ENCODE measurements around the gene RUBCNL. TPM values are rescaled to one million over a fixed set of nuclear protein-coding genes. Genes with fewer than 3 reads are reported as not detected.
"Not testable (repeated sequence)": the region's sequence is repeated elsewhere in the genome, so short reads cannot be mapped to it uniquely, and the experiment has no call there.

RUBCNL gene
- total RNA-seq, 2 experiments from 2014 or later, result not detected

DNA sequence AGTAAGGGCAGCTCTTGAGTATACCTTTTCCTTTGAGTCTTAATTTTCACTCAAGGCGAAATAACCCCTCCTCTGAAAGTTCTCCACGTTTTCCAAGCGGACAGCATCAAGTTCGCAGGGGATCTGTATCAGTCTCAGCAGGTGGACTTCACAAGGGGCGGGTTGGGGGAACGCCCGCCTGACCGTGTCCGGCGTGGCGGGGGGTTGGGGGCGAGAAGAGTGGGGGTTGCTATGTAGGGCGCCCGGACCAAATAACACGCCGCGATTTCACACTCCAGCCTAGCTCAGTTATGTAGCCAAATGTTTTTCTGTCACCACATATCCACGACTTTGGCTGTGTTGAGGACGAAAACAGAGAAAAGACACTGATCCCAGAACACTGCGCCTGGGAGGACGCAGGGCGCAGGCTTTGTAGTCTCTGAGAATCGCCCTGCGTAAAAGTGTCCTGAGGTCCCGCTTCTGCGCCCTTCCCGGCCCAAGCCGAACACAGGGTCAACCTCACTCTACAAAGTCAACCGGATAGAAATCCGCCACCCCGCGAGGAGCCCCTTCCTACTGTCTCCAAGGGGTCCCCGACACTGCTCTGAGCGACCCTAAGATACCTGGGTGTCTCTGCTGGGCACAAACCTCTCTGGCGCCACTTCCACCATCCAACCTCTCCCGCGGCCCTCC, 524 bp downstream of the RUBCNL start:
- peaks cover 46% of the 10 kb centered on the region for H3K27me3 Mint-ChIP-seq
- ChIA-PET POLR2A (no interaction called here), CTCF (no interaction called here)
- H3K4me3 Mint-ChIP-seq, result peak overlapping the region; percentile 49
- no peaks in the 10 kb centered on the region for H3K36me3 Mint-ChIP-seq (ENCODE audit: low read depth)
- H3K4me1 Mint-ChIP-seq, result peaks cover 21% of the 10 kb centered on the region
- no peak overlapping the region for H3K27ac Mint-ChIP-seq
- no peak for DNase-seq
- no peaks in the 10 kb centered on the region for H3K9me3 Mint-ChIP-seq

GRCh38 chr13:46385946-46386345, 1.1 kb downstream of the RUBCNL start:
- H3K27me3 Mint-ChIP-seq, result peaks cover 46% of the 10 kb centered on the region
- DNase-seq, result no peak
- H3K4me1 Mint-ChIP-seq, result peaks cover 21% of the 10 kb centered on the region
- H3K27ac Mint-ChIP-seq, result no peak overlapping the region
- no peaks in the 10 kb centered on the region for H3K9me3 Mint-ChIP-seq
- ChIA-PET CTCF (no interaction called here), POLR2A (no interaction called here)
- no peak overlapping the region for H3K4me3 Mint-ChIP-seq
- no peaks in the 10 kb centered on the region for H3K36me3 Mint-ChIP-seq (ENCODE audit: low read depth)

DNA sequence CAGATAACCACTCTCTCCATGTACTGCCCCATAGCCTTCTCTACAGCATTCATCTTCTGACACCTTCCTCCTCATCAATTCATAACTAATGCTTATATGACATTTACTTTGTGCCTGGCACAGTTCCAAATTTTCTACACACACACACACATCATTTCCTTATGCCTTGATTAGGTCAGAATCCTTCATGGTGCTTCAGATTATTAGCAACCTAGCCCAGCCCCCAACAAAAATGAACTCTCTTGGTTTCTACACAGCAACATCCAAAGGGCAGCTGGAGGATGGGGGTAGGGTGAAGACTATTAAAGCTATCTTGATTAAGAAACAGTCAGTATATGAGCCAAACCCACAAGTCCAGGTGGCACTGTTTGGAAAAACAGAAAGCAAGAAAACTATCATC, 3.7 kb downstream of the RUBCNL start:
- no peaks in the 10 kb centered on the region for H3K9me3 Mint-ChIP-seq

DNA sequence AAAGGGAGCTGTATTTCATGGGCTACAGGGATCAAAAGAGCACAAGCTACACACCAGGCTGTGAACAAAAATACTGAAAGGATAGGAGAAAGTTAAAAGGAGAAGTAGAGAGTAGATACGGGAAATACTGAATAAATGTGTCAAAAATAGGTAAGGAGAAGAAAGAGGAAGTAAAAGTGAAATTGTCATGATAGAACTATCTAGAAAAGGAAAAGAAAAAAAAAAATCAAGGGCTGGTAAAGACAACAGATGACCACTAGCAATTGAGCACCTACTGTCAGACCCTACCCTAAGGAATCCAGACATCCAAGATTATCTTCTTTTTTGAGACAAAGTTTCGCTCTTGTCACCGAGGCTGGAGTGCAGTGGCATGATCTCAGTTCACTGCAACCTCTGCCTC, 4.8 kb downstream of the RUBCNL start:
- POLR2A ChIA-PET, result no interaction called here
- no peak for DNase-seq
- Mint-ChIP-seq H3K27ac (no peak overlapping the region), H3K27me3 (peaks cover 41% of the 10 kb centered on the region), H3K4me1 (peaks cover 2% of the 10 kb centered on the region), H3K9me3 (no peaks in the 10 kb centered on the region), H3K36me3 (ENCODE audit: low read depth) (no peaks in the 10 kb centered on the region), H3K4me3 (no peak overlapping the region)
- CTCF ChIA-PET, result interaction anchor here (0.7 kb wide), 1 partner anchor 1543 kb away, joined by 3 read pairs; no protein-coding TSS in a partner anchor

More for the DNA sequence above, 3.7 kb downstream of the RUBCNL start:
- Mint-ChIP-seq H3K4me3 (no peak overlapping the region), H3K4me1 (peaks cover 7% of the 10 kb centered on the region), H3K36me3 (ENCODE audit: low read depth) (no peaks in the 10 kb centered on the region), H3K27ac (no peak overlapping the region), H3K27me3 (peaks cover 47% of the 10 kb centered on the region)
- no peak for DNase-seq
- POLR2A ChIA-PET, result no interaction called here
- CTCF ChIA-PET, result no interaction called here

GRCh38 chr13:46380242-46380641, 6.8 kb downstream of the RUBCNL start:
- no peaks in the 10 kb centered on the region for H3K4me1 Mint-ChIP-seq
- H3K27me3 Mint-ChIP-seq, result peaks cover 23% of the 10 kb centered on the region
- CTCF ChIA-PET, result no interaction called here
- H3K36me3 Mint-ChIP-seq (ENCODE audit: low read depth), result no peaks in the 10 kb centered on the region
- H3K9me3 Mint-ChIP-seq, result no peaks in the 10 kb centered on the region
- H3K27ac Mint-ChIP-seq, result no peak overlapping the region
- DNase-seq, result no peak
- POLR2A ChIA-PET, result no interaction called here
- no peak overlapping the region for H3K4me3 Mint-ChIP-seq

GRCh38 chr13:46379611-46380010, 7.4 kb downstream of the RUBCNL start:
- no peaks in the 10 kb centered on the region for H3K36me3 Mint-ChIP-seq (ENCODE audit: low read depth)
- ChIA-PET POLR2A (no interaction called here), CTCF (no interaction called here)
- H3K9me3 Mint-ChIP-seq, result no peaks in the 10 kb centered on the region
- no peak overlapping the region for H3K4me3 Mint-ChIP-seq
- DNase-seq, result no peak
- peaks cover 17% of the 10 kb centered on the region for H3K27me3 Mint-ChIP-seq
- H3K27ac Mint-ChIP-seq, result no peak overlapping the region
- no peaks in the 10 kb centered on the region for H3K4me1 Mint-ChIP-seq

DNA sequence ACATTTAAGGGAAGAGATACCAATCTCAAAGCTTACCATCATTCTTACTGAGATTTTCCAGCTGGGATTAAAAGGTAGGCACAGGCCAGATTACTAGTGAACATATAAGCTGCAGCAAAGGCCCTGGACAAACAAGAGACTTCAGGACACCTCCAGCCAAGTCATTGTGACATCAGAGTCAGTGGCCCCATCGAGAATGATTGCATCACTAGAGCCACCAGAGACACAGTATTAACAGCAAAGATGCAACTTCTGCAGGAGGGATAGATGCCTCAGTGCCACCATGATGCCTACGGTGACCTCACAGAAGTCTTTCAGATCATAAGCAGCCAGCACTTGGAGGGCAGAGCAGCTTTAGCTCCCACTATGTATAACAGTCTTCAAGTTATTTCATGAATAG, 8.6 kb downstream of the RUBCNL start:
- CTCF ChIA-PET, result no interaction called here
- H3K4me1 Mint-ChIP-seq, result no peaks in the 10 kb centered on the region
- DNase-seq, result no peak
- POLR2A ChIA-PET, result no interaction called here
- H3K36me3 Mint-ChIP-seq (ENCODE audit: low read depth), result no peaks in the 10 kb centered on the region
- H3K9me3 Mint-ChIP-seq, result no peaks in the 10 kb centered on the region
- H3K27ac Mint-ChIP-seq, result no peak overlapping the region
- peaks cover 10% of the 10 kb centered on the region for H3K27me3 Mint-ChIP-seq
- H3K4me3 Mint-ChIP-seq, result no peak overlapping the region

DNA sequence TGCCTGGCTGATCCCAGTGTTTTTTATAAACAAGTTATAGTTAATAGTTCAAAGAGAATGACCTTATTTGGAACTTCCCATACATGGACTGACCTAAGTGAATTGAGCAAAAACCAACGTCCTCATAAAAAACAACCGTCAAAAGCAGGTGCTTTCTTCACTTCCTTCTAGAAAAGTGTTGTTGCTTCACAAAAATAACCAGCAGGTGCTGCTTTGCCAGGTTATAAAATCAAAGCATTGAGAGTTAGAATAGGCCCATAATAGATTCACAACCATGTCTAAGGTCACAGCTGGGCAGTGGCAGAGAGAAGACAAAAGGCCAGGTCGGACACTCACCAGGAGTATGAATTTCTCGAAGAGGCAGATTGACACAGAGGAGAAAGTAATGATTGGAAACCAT, 9.5 kb downstream of the RUBCNL start:
- no peak for DNase-seq
- Mint-ChIP-seq H3K9me3 (no peaks in the 10 kb centered on the region), H3K27ac (no peak overlapping the region), H3K27me3 (peaks cover 6% of the 10 kb centered on the region), H3K36me3 (ENCODE audit: low read depth) (no peaks in the 10 kb centered on the region), H3K4me1 (no peaks in the 10 kb centered on the region), H3K4me3 (no peak overlapping the region)
- CTCF ChIA-PET, result no interaction called here
- POLR2A ChIA-PET, result no interaction called here

DNA sequence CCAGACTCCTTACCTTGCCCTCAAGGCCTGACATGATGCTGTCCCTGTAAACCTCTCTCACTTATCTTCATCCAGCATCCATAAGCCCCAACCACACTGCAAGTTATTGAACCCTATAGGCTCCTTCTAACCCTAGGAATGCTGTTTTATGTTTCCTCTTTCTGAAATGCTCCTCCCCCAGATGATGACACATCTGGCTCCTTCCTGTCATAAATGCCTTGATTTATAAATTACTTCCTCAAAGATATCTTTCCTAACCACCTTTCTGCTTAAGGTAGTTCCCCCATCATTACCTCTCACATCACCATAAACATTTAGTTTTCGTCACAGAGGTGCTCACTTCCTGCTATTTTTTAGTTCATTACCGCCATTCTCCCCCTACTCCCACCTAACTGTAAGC, 12.3 kb downstream of the RUBCNL start:
- Mint-ChIP-seq H3K36me3 (ENCODE audit: low read depth) (no peaks in the 10 kb centered on the region), H3K27ac (no peak overlapping the region), H3K4me3 (no peak overlapping the region), H3K4me1 (no peaks in the 10 kb centered on the region), H3K27me3 (peaks cover under 1% of the 10 kb centered on the region), H3K9me3 (no peaks in the 10 kb centered on the region)
- ChIA-PET POLR2A (no interaction called here), CTCF (interaction anchor here (1.0 kb wide), 1 partner anchor 86 kb away, joined by 3 read pairs; no protein-coding TSS in a partner anchor)
- no peak for DNase-seq

- no peak for DNase-seq
- Mint-ChIP-seq H3K36me3 (ENCODE audit: low read depth) (no peaks in the 10 kb centered on the region), H3K27ac (no peak overlapping the region), H3K9me3 (no peaks in the 10 kb centered on the region), H3K27me3 (no peaks in the 10 kb centered on the region), H3K4me1 (no peaks in the 10 kb centered on the region), H3K4me3 (no peak overlapping the region)
- CTCF ChIA-PET, result no interaction called here
- POLR2A ChIA-PET, result no interaction called here
Observed at GRCh38 chr13:46373623-46374022, 13.4 kb downstream of the RUBCNL start.

DNA sequence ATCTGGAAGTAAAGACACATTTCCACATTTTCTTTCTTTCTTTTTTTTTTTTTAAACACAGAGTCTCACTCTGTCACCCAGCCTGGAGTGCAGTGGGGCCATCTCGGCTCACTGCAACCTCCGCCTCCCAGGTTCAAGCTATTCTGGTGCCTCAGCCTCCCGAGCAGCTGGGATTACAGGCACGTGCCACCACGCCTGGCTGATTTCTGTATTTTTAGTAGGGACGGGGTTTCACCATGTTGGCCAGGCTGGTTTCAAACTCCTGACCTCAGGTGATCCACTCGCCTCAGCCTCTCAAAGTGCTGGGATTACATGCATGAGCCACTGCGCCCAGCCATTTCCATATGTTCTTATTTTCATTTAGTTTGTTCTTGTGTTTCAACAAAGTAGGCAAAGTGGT, 14.1 kb downstream of the RUBCNL start:
- H3K36me3 Mint-ChIP-seq (ENCODE audit: low read depth); CTCF ChIA-PET; POLR2A ChIA-PET; H3K4me1 Mint-ChIP-seq; H3K27ac Mint-ChIP-seq; H3K4me3 Mint-ChIP-seq; DNase-seq; H3K27me3 Mint-ChIP-seq; H3K9me3 Mint-ChIP-seq: not testable (repeated sequence)

DNA sequence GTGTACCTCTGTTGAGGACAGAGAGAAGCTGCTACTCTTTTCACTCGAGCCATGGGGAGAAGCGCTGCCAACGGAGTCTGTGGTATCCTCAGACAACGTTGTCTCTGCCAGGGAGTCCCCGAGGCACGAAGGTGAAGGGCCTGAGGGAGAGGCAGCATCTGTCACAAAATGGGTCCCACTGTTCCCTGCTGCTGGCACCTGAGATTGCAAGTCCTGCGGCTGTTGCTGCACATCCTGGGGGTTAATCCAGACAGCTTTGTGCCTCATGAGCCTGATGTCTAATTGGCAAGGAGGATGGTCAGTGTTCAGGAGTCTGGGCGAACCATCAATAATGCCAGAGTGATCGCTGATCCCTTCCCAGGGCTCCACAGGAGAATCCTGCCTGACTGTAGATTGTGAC, 15.0 kb downstream of the RUBCNL start:
- Mint-ChIP-seq H3K9me3 (no peaks in the 10 kb centered on the region), H3K4me1 (no peaks in the 10 kb centered on the region), H3K27ac (no peak overlapping the region), H3K36me3 (ENCODE audit: low read depth) (no peaks in the 10 kb centered on the region), H3K4me3 (no peak overlapping the region), H3K27me3 (no peaks in the 10 kb centered on the region)
- ChIA-PET POLR2A (no interaction called here), CTCF (no interaction called here)
- DNase-seq, result no peak

DNA sequence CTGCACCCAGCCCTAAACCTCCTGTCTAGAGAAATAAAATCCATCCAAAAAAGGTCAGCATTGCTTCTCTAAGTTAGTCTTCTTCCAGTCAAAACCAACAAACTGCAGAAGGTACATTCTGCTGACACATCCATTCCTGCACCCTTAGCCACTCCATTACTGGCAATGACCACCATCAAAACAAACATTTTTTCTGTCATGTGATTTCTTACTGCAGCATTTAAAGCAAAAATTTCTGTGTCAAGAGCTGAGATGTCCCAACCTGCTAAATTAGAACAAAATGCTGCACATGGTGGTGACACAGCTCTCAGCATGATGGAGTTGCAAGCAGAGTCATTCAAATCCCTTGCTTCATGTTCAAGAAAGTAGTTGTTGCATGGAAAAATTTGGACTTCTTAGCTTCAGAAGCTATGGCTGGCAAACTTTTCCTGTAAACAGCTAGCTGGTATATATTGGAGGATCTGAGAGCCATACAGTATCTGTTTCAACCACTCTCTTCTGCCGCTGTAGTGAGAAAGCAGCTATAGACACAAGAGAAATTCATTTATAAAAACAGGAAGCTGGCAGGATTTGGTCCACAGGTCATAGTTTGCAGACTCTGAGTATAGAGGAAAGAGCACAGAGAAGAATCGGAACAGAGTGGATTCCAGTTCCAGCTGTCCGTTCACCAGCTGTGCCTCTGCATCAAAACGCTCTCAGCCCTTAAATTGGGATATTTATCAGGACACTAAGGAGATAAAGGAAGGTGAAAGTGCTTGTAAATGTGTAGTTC, 17.4 kb downstream of the RUBCNL start:
- Mint-ChIP-seq H3K36me3 (ENCODE audit: low read depth) (no peaks in the 10 kb centered on the region), H3K27ac (no peak overlapping the region), H3K27me3 (peaks cover 2% of the 10 kb centered on the region), H3K9me3 (no peaks in the 10 kb centered on the region), H3K4me1 (no peaks in the 10 kb centered on the region), H3K4me3 (no peak overlapping the region)
- DNase-seq, result no peak
- POLR2A ChIA-PET, result no interaction called here
- CTCF ChIA-PET, result interaction anchor here (0.5 kb wide), 1 partner anchor 682 kb away, joined by 3 read pairs; no protein-coding TSS in a partner anchor

Measured in activated CD4-positive, alpha-beta memory T cell treated with anti-CD3 and anti-CD28 coated beads, Interleukin-2, amount 10 ng/mL, durations not matched to agents 7 days and 5 days (primary cell).